HCT116 (cell line): ENCODE results near the gene PPFIBP1.

Source experiments
- ATF3 ChIP-seq: IDR thresholded peaks from 2 replicates; pipeline ENCODE4 v1.6.1; 2012
- CEBPB ChIP-seq: IDR thresholded peaks from 2 replicates; pipeline ENCODE4 v1.6.1; 2012; ENCODE audit warnings: low read depth
- CTCF ChIP-seq, 3 experiments: fragments of 200-600 bp in 1 of 3; sonication (generic) in 1 of 3; IDR thresholded peaks in 2 of 3; conservative IDR thresholded peaks in 1 of 3; 2 replicates each; pipeline ENCODE4 v1.5.1; 2012 to 2017; ENCODE audit warnings: low read depth in 2 of 3, low read length in 2 of 3, antibody characterized with exemption in 1 of 3, borderline replicate concordance in 1 of 3, control low read depth in 1 of 3, mild to moderate bottlenecking in 1 of 3, mixed read lengths in 1 of 3, mixed run types in 1 of 3, moderate library complexity in 1 of 3; ENCODE audit not compliant: insufficient read depth in 1 of 3
- ELF1 ChIP-seq: IDR thresholded peaks from 2 replicates; pipeline ENCODE4 v1.6.1; 2012; ENCODE audit warnings: low read depth, borderline replicate concordance
- EZH2 ChIP-seq: fragments of 200-600 bp; sonication (generic); IDR thresholded peaks from 2 replicates; pipeline ENCODE4 v1.6.1; 2017; ENCODE audit warnings: antibody characterized with exemption, mixed run types
- EZH2phosphoT487 ChIP-seq: fragments of 200-600 bp; IDR thresholded peaks from 2 replicates; pipeline ENCODE4 v1.6.1; 2018; ENCODE audit warnings: antibody characterized with exemption, borderline replicate concordance
- POLR2A ChIP-seq: IDR thresholded peaks from 2 replicates; pipeline ENCODE4 v1.7.0; 2011; ENCODE audit warnings: borderline replicate concordance; ENCODE audit not compliant: insufficient read depth, insufficient read length; ENCODE audit errors: extremely low read depth
- POLR2AphosphoS5 ChIP-seq: IDR thresholded peaks from 2 replicates; pipeline ENCODE4 v1.6.1; 2011; ENCODE audit warnings: mild to moderate bottlenecking, low read depth, low read length, moderate library complexity
- RAD21 ChIP-seq: IDR thresholded peaks from 2 replicates; pipeline ENCODE4 v1.6.1; 2012; ENCODE audit warnings: low read depth, mild to moderate bottlenecking
- SIN3A ChIP-seq: IDR thresholded peaks from 2 replicates; pipeline ENCODE4 v1.6.1; 2012; ENCODE audit warnings: low read depth
- YY1 ChIP-seq: IDR thresholded peaks from 2 replicates; pipeline ENCODE4 v1.6.1; 2011; ENCODE audit warnings: low read length, low read depth, moderate library complexity, mild to moderate bottlenecking; ENCODE audit not compliant: insufficient replicate concordance; ENCODE audit errors: extremely low read depth

GRCh38 chr12:27595231-27595642 is 71.2 kb downstream of the PPFIBP1 start:
- TF ChIP-seq SIN3A (no peak), CTCF (IDR thresholded peaks at IDR 0.05 in 2 of 3, conservative IDR thresholded peaks at IDR 0.05 in 1 of 3; ENCODE audit: borderline replicate concordance in 1 of 3, insufficient read depth in 1 of 3, low read depth in 2 of 3, low read length in 2 of 3) (no peak), EZH2 (no peak), POLR2AphosphoS5 (no peak), ATF3 (no peak), POLR2A (no peak), YY1 (no peak), CEBPB (no peak), ELF1 (no peak), EZH2phosphoT487 (no peak), RAD21 (no peak)
